Sigmoid colon (tissue), 4 donors: ENCODE measurements around the gene MRTFA.

Experiments
- CTCF ChIP-seq, 4 experiments: fragments of 450-650 bp in 3 of 4; fragments of 200-600 bp in 1 of 4; IDR thresholded peaks; one replicate each; pipeline ENCODE4 v1.5.1; 2016 to 2019; ENCODE audit warnings: antibody characterized with exemption in 4 of 4, mild to moderate bottlenecking in 3 of 4, moderate library complexity in 2 of 4
- EP300 ChIP-seq, 4 donors: sonication (generic); formaldehyde crosslinking; IDR thresholded peaks; one replicate each; pipeline ENCODE4 v1.6.1; 2017; ENCODE audit warnings: antibody characterized with exemption in 4 of 4
- POLR2A ChIP-seq, 2 donors: fragments of 450-650 bp; IDR thresholded peaks; one replicate each; pipeline ENCODE4 v1.6.1; 2016; ENCODE audit warnings: antibody characterized with exemption in 2 of 2, mild to moderate bottlenecking in 2 of 2, moderate library complexity in 2 of 2
- POLR2AphosphoS5 ChIP-seq, 4 donors: sonication (generic); formaldehyde crosslinking; IDR thresholded peaks; one replicate each; pipeline ENCODE4 v1.6.1; 2017; ENCODE audit warnings: antibody characterized with exemption in 4 of 4

- TF ChIP-seq CTCF (IDR thresholded peaks at IDR 0.05) (no peak), POLR2A (IDR thresholded peaks at IDR 0.05) (no peak), POLR2AphosphoS5 (IDR thresholded peaks at IDR 0.05) (no peak), EP300 (IDR thresholded peaks at IDR 0.05) (no peak)
Measured at GRCh38 chr22:40660730-40661129, 24.2 kb upstream of the MRTFA start.
